Mammary epithelial cell (primary cell): ENCODE results near the gene SYNM.

Source experiments
- CTCF ChIP-seq, 2 donors: IDR thresholded peaks in 1 of 2; conservative IDR thresholded peaks in 1 of 2; 2 replicates each; pipeline ENCODE4 v1.5.1; 2011 to 2012; ENCODE audit warnings: inconsistent platforms in 2 of 2, low read length in 2 of 2, mild to moderate bottlenecking in 2 of 2, control low read depth in 1 of 2, low read depth in 1 of 2; ENCODE audit not compliant: insufficient read depth in 1 of 2; ENCODE audit errors: extremely low read depth in 1 of 2
- EZH2 ChIP-seq: IDR thresholded peaks from 2 replicates; pipeline ENCODE4 v1.6.1; 2012; ENCODE audit warnings: low read length, inconsistent platforms, borderline replicate concordance

GRCh38 chr15:99153026-99153535, 48.2 kb downstream of the SYNM start:
- TF ChIP-seq CTCF (conservative IDR thresholded peaks at IDR 0.05 in 1 of 2, IDR thresholded peaks at IDR 0.05 in 1 of 2; ENCODE audit: extremely low read depth in 1 of 2, insufficient read depth in 1 of 2, low read depth in 1 of 2, low read length in 2 of 2) (no peak), EZH2 (no peak)
